A673 (cell line): Measurements from ENCODE around the gene LRRC3.

Experiments used
- CTCF ChIP-seq: fragments of 300-800, 200-600 bp; sonication (generic); conservative IDR thresholded peaks from 2 replicates; pipeline ENCODE4 v1.5.1; 2017; ENCODE audit warnings: low read depth, mild to moderate bottlenecking, antibody characterized with exemption, low read length, moderate library complexity, mixed read lengths
- EZH2 ChIP-seq: fragments of 200-600 bp; sonication (generic); IDR thresholded peaks from 2 replicates; pipeline ENCODE4 v1.6.1; 2017; ENCODE audit warnings: borderline replicate concordance, low read depth, mild to moderate bottlenecking, mixed read lengths, antibody characterized with exemption, low read length; ENCODE audit not compliant: poor library complexity, severe bottlenecking

GRCh38 chr21:44405948-44406872 is 49.1 kb upstream of the LRRC3 start:
- TF ChIP-seq CTCF (no peak), EZH2 (no peak)
